ENCODE data around the gene WARS2. TPM values are rescaled to one million over a fixed set of nuclear protein-coding genes. Genes with fewer than 3 reads are reported as not detected.

WARS2 gene
- total and polyA plus RNA-seq, 2 of the 8 experiments (the other 6 are each of a cell fraction or from before 2014, with no cell fraction given): 4.3 to 12.9 TPM

DNA sequence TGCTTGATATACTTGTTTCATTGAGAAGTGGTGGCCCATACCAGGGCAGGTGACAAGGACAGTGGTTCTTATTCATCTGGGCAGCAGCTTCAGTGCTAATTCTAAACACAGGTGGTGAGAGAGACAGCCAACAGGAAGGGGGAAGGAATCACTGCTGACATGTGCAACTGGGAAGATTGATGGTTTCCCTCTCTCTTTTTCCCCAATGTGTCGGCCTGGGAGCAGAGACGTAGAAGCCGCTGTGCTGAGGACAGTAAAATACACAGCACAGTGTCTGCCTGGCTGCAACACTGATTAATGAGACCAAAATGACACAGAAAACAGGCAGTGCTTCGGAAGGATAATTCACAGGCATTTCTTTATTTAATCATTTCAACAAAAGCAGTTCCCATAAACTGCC lies 48.8 kb downstream of the WARS2 start (continued):
- TF ChIP-seq, protein P1, sequence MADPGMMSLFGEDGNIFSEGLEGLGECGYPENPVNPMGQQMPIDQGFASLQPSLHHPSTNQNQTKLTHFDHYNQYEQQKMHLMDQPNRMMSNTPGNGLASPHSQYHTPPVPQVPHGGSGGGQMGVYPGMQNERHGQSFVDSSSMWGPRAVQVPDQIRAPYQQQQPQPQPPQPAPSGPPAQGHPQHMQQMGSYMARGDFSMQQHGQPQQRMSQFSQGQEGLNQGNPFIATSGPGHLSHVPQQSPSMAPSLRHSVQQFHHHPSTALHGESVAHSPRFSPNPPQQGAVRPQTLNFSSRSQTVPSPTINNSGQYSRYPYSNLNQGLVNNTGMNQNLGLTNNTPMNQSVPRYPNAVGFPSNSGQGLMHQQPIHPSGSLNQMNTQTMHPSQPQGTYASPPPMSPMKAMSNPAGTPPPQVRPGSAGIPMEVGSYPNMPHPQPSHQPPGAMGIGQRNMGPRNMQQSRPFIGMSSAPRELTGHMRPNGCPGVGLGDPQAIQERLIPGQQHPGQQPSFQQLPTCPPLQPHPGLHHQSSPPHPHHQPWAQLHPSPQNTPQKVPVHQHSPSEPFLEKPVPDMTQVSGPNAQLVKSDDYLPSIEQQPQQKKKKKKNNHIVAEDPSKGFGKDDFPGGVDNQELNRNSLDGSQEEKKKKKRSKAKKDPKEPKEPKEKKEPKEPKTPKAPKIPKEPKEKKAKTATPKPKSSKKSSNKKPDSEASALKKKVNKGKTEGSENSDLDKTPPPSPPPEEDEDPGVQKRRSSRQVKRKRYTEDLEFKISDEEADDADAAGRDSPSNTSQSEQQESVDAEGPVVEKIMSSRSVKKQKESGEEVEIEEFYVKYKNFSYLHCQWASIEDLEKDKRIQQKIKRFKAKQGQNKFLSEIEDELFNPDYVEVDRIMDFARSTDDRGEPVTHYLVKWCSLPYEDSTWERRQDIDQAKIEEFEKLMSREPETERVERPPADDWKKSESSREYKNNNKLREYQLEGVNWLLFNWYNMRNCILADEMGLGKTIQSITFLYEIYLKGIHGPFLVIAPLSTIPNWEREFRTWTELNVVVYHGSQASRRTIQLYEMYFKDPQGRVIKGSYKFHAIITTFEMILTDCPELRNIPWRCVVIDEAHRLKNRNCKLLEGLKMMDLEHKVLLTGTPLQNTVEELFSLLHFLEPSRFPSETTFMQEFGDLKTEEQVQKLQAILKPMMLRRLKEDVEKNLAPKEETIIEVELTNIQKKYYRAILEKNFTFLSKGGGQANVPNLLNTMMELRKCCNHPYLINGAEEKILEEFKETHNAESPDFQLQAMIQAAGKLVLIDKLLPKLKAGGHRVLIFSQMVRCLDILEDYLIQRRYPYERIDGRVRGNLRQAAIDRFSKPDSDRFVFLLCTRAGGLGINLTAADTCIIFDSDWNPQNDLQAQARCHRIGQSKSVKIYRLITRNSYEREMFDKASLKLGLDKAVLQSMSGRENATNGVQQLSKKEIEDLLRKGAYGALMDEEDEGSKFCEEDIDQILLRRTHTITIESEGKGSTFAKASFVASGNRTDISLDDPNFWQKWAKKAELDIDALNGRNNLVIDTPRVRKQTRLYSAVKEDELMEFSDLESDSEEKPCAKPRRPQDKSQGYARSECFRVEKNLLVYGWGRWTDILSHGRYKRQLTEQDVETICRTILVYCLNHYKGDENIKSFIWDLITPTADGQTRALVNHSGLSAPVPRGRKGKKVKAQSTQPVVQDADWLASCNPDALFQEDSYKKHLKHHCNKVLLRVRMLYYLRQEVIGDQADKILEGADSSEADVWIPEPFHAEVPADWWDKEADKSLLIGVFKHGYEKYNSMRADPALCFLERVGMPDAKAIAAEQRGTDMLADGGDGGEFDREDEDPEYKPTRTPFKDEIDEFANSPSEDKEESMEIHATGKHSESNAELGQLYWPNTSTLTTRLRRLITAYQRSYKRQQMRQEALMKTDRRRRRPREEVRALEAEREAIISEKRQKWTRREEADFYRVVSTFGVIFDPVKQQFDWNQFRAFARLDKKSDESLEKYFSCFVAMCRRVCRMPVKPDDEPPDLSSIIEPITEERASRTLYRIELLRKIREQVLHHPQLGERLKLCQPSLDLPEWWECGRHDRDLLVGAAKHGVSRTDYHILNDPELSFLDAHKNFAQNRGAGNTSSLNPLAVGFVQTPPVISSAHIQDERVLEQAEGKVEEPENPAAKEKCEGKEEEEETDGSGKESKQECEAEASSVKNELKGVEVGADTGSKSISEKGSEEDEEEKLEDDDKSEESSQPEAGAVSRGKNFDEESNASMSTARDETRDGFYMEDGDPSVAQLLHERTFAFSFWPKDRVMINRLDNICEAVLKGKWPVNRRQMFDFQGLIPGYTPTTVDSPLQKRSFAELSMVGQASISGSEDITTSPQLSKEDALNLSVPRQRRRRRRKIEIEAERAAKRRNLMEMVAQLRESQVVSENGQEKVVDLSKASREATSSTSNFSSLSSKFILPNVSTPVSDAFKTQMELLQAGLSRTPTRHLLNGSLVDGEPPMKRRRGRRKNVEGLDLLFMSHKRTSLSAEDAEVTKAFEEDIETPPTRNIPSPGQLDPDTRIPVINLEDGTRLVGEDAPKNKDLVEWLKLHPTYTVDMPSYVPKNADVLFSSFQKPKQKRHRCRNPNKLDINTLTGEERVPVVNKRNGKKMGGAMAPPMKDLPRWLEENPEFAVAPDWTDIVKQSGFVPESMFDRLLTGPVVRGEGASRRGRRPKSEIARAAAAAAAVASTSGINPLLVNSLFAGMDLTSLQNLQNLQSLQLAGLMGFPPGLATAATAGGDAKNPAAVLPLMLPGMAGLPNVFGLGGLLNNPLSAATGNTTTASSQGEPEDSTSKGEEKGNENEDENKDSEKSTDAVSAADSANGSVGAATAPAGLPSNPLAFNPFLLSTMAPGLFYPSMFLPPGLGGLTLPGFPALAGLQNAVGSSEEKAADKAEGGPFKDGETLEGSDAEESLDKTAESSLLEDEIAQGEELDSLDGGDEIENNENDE (IDR thresholded peaks at IDR 0.05; ENCODE audit: insufficient replicate concordance, low read length): no peak
- TF ChIP-seq TBP (IDR thresholded peaks at IDR 0.05; ENCODE audit: low read depth, low read length) (no peak), EGR1 (IDR thresholded peaks at IDR 0.05; ENCODE audit: borderline replicate concordance, low read depth, low read length) (no peak), ZNF274 (IDR thresholded peaks at IDR 0.05; ENCODE audit: borderline replicate concordance, extremely low read depth, low read length) (no peak), BRCA1 (IDR thresholded peaks at IDR 0.05; ENCODE audit: low read depth, low read length) (no peak)

Data from H1 (cell line).